PC-9 (cell line): ENCODE results near the gene TLE3.

ENCODE experiments used
- CTCF ChIP-seq: fragments of 200-600 bp; sonication (generic); conservative IDR thresholded peaks from 2 replicates; pipeline ENCODE4 v1.6.1; 2017; ENCODE audit warnings: mixed run types, antibody characterized with exemption, mild to moderate bottlenecking, moderate library complexity
- EZH2 ChIP-seq: fragments of 200-600 bp; sonication (generic); IDR thresholded peaks from 2 replicates; pipeline ENCODE4 v1.8.0; 2017; ENCODE audit warnings: antibody characterized with exemption, low read depth

GRCh38 chr15:70109531-70109930 is 11.8 kb upstream of the TLE3 start:
- TF ChIP-seq CTCF (no peak), EZH2 (no peak)
